ENCODE measurements around the gene FAM222A.

DNA sequence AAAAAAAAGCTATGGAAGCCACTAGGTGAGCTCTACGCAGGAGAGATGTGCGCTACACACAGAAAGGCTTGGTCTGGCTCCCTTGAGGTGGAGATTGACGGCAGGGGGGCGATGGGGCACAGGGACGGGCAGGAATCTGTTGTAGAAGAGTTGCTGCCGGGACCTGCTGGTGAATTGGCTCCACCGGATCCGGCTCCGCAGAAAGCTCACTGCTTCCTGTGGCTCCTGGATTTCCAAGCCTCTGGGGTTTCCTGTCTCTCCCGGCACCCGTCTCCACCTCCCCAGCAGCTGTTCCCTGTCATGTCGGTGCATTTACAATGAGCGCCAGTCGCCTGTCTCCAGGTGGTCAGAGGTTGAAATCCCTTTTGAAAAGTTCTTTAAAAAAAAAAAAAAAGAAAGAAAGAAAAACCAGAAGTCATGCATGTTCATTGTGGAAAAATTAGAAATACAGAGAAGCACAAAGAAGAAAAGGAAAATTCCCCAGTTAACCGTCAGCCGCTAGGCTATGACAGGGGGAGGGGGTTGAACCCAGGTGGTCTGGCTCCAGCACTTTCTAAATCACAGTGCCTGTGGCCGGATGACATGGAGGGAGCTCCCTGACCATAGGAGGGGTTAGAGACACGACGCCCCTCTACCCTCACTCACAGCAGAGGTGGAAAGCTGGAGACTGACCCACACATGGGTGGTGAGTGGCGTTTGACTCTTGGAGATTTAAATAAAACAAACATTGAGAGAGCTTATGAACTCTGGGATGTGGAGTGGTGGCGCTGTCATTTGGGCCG is 20.8 kb downstream of the FAM222A start:
- TF ChIP-seq, protein P1, sequence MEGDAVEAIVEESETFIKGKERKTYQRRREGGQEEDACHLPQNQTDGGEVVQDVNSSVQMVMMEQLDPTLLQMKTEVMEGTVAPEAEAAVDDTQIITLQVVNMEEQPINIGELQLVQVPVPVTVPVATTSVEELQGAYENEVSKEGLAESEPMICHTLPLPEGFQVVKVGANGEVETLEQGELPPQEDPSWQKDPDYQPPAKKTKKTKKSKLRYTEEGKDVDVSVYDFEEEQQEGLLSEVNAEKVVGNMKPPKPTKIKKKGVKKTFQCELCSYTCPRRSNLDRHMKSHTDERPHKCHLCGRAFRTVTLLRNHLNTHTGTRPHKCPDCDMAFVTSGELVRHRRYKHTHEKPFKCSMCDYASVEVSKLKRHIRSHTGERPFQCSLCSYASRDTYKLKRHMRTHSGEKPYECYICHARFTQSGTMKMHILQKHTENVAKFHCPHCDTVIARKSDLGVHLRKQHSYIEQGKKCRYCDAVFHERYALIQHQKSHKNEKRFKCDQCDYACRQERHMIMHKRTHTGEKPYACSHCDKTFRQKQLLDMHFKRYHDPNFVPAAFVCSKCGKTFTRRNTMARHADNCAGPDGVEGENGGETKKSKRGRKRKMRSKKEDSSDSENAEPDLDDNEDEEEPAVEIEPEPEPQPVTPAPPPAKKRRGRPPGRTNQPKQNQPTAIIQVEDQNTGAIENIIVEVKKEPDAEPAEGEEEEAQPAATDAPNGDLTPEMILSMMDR (IDR thresholded peaks at IDR 0.05) = no peak
- TF ChIP-seq CHD4 (IDR thresholded peaks at IDR 0.05; ENCODE audit: borderline replicate concordance) (no peak), CBX2 (IDR thresholded peaks at IDR 0.05; ENCODE audit: borderline replicate concordance, low read depth) (no peak)

Measured in A549 (cell line).